Measurements from ENCODE around the gene TMEM63A.
"Not testable (repeated sequence)": the region's sequence is repeated elsewhere in the genome, so short reads cannot be mapped to it uniquely, and the experiment has no call there.

The TMEM63A gene

GRCh38 chr1:225843426-225843795, 38.8 kb downstream of the TMEM63A start:
- no peak for DNase-seq

- DNase-seq: no peak
Measured at GRCh38 chr1:225842788-225843425, 39.3 kb downstream of the TMEM63A start.

GRCh38 chr1:225842074-225842473, 40.1 kb downstream of the TMEM63A start:
- no peak for DNase-seq

- no peak for DNase-seq
Measured at GRCh38 chr1:225840713-225841112, 41.5 kb downstream of the TMEM63A start.

GRCh38 chr1:225840223-225840610, 42.0 kb downstream of the TMEM63A start:
- no peak for DNase-seq

- no peak for DNase-seq
Measured at GRCh38 chr1:225838793-225839192, 43.4 kb downstream of the TMEM63A start.

- not testable (repeated sequence) for DNase-seq
Measured at GRCh38 chr1:225836296-225836695, 45.9 kb downstream of the TMEM63A start.

- DNase-seq: no peak
Measured at GRCh38 chr1:225835856-225836255, 46.3 kb downstream of the TMEM63A start.

GRCh38 chr1:225834417-225835329, 47.5 kb downstream of the TMEM63A start:
- no peak for DNase-seq

GRCh38 chr1:225830841-225831240, 51.3 kb downstream of the TMEM63A start:
- DNase-seq: no peak

GRCh38 chr1:225828706-225829345, 53.4 kb downstream of the TMEM63A start:
- no peak for DNase-seq

- no peak for DNase-seq
Measured at GRCh38 chr1:225827076-225827475, 55.1 kb downstream of the TMEM63A start.

- peak in 1 of 2 donors; percentile 39 for DNase-seq
Measured at GRCh38 chr1:225825607-225826007, 56.6 kb downstream of the TMEM63A start.

- no peak for DNase-seq
Measured at GRCh38 chr1:225825078-225825477, 57.1 kb downstream of the TMEM63A start.

- no peak for DNase-seq
Measured at GRCh38 chr1:225824533-225824941, 57.6 kb downstream of the TMEM63A start.

- DNase-seq: no peak
Measured at GRCh38 chr1:225823811-225824261, 58.3 kb downstream of the TMEM63A start.

- DNase-seq: no peak
Measured at GRCh38 chr1:225822655-225823403, 59.4 kb downstream of the TMEM63A start.

- DNase-seq: no peak
Measured at GRCh38 chr1:225820522-225821120, 61.6 kb downstream of the TMEM63A start.

- no peak for DNase-seq
Measured at GRCh38 chr1:225819346-225820192, 62.6 kb downstream of the TMEM63A start.

- no peak for DNase-seq
Measured at GRCh38 chr1:225818229-225818628, 64.0 kb downstream of the TMEM63A start.

- peak; percentile 26 to 60 for DNase-seq
Measured at GRCh38 chr1:225817611-225818061, 64.5 kb downstream of the TMEM63A start.
